GM19468 (cell line): ENCODE results near the gene PABPN1L.

Source experiments
- ATAC-seq: cut with Tn5 transposase; IDR thresholded peaks from one replicate; pipeline ENCODE4 v1.9.1; 2021; ENCODE audit warnings: mild to moderate bottlenecking, moderate library complexity, moderate number of reproducible peaks; ENCODE audit not compliant: unreplicated experiment; ENCODE audit errors: extremely low read depth

The PABPN1L gene

DNA sequence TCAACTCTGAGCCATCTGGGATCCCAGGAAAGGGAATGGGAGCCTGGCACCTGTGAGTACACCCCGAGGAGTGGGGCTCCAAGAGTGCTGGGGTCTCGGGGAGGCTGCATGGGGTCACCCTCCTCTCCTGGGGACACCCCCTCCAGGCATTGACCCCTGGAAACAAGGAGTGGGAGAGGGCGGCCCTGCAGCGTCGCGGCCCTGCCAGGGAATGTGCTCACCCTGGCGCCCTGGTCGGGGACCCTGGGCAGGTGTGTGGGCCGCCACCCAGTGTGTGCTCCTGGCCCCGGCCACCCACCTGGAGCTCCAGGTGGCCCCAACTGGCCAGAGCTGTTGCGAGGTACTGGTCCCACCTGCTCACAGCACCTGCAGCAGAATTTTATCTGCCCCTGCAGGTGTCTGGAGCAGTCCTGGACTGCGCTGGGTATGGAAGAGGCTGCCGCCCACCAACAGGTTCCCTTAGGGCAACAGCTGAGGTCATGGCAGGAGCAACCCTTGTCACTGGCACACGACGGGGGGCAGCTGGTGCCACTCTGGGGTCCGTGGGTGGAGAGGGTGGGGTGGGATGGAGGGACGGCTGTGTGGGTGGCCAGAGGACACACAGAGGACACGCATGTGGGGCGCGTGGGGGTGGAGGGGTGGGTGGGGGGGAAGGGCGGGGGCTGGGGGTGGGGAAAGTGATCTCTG, 5.4 kb upstream of the PABPN1L start:
- ATAC-seq, result no peak

GRCh38 chr16:88871349-88871702, 4.9 kb upstream of the PABPN1L start:
- no peak for ATAC-seq

- ATAC-seq, result no peak
Observed at GRCh38 chr16:88870608-88871348, 4.3 kb upstream of the PABPN1L start.

- ATAC-seq, result no peak
Observed at GRCh38 chr16:88869673-88869980, 3.2 kb upstream of the PABPN1L start.

- no peak for ATAC-seq
Observed at GRCh38 chr16:88868974-88869672, 2.7 kb upstream of the PABPN1L start.

- ATAC-seq, result no peak
Observed at GRCh38 chr16:88867581-88868246, 1.3 kb upstream of the PABPN1L start.

GRCh38 chr16:88865742-88866141, 718 bp downstream of the PABPN1L start:
- no peak for ATAC-seq

GRCh38 chr16:88865310-88865709, 1.1 kb downstream of the PABPN1L start:
- no peak for ATAC-seq

DNA sequence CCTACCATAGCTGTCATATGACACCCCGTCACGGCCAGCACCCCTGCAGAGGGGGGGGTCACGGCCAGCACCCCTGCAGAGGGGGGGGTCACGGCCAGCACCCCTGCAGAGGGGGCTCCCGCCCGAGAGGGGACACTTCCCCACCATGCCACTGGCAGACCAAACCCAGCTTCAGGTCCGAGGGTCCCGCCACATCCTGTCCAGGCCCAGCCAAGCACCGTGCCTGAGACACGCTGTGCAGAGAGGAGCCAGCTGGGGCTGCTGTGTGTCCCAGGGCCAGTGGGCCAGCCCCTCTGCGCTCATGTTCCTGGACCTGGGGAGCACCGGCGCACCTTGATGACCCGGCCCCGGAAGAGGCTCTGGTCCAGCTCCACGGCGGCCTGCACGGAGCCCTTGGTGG, 1.9 kb downstream of the PABPN1L start:
- ATAC-seq, result no peak

DNA sequence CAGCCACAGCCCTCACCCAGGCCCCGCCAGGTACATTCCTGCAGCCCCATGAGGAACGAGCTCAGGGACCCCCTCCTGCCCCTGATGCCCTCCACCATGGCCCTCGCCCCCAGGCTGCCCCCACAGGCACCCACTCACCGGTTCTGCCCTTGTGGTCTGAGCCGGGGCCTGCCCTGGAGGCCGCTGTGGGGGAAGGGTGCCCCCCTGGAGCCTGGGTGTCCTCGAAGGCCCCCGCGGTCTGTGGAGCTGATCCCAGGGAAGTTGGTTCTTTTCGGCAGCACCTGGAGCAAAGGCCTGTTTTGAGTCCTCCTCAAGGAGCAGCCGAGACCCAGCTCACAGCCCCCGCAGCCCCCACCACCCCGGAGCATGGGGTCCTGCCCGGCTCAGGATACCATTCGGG, 2.4 kb downstream of the PABPN1L start:
- no peak for ATAC-seq

DNA sequence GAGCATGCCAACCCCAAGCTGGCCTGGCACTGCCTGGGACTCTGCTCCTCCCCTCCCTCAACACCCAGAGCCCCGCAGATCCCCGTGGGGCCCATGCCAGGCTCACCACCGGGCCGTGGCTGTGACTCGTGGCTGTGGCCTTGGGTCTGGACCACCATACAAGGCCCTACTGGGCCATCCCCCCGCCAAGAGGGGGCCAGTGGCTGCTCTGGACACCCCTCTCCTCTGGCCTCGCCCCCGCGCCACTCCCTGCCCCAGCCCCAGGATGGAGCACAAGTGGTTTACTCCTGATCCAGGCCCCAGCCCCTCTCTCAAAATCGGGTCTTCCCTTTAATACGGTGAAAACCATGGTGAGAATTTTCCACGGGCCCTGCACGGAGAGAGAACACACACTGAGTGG, 3.0 kb downstream of the PABPN1L start:
- no peak for ATAC-seq

DNA sequence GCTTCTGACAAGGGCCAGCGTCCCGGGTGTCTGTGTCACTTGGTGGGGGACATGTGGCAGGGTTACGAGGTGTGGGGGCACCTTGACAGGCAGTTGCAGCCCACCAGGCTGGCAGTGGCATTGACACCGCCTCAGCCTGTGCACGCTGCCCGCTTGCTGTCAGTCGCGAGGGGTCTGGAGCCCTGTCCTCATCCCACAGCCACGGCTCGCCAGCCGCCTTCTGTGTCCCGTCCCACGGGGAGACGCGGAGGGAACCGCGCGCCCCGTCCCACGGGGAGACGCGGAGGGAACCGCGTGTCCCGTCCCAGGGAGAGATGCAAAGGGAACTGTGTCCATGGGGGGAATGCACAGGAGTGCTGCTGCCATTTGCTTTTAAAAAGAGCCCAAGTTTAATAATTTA, 3.5 kb downstream of the PABPN1L start:
- ATAC-seq, result no peak

DNA sequence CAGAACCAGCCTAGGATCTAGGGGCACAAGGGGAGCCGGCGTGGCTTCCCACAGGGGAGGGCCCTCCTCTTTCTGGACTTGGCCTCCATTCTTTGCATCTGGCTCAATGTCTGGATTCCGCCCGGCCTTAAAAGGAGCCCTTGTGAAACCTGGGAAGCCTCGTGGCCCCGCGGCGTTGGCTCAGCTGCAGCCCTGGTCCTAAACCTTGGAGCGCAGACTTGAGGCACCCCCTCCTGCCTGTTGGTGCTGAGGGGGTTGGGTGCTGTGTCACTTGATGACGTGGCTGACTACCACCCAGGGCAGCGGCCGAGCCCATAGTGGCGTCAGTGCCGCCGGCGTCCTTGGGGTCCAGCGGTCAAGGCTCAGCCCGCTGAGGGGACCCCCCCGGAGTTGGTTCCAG, 5.1 kb downstream of the PABPN1L start:
- ATAC-seq, result no peak

- no peak for ATAC-seq
Observed at GRCh38 chr16:88859381-88860091, 6.9 kb downstream of the PABPN1L start.

DNA sequence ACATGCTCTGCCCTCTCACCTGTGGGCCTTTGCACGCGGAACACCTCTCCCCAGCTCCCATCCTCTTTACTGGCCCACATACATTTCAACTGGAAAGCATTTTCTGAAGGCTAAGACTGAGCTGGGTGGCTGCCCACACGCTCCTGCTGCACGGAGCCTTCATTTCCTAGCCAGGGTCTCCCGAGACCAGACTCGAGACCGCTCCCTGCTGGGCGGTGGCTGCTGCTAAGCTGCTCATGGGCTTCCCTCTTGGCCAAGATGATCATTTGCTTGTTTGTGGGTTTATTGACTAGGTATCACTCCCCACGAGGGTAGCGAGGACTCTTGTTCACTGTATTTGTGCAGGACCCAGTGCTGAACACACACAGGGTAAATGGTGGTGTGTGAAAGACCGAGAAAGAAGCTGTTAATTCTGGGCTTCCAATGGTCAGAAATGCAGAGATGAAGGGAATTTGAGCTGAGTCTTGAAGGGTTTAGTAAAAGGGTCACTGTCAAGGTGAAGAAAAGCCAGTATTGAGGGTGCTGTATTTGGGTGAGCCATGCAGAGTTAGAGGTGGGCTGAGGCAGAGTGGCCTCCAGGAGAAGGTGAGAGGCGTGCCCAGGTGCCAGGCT, 8.6 kb downstream of the PABPN1L start:
- no peak for ATAC-seq

DNA sequence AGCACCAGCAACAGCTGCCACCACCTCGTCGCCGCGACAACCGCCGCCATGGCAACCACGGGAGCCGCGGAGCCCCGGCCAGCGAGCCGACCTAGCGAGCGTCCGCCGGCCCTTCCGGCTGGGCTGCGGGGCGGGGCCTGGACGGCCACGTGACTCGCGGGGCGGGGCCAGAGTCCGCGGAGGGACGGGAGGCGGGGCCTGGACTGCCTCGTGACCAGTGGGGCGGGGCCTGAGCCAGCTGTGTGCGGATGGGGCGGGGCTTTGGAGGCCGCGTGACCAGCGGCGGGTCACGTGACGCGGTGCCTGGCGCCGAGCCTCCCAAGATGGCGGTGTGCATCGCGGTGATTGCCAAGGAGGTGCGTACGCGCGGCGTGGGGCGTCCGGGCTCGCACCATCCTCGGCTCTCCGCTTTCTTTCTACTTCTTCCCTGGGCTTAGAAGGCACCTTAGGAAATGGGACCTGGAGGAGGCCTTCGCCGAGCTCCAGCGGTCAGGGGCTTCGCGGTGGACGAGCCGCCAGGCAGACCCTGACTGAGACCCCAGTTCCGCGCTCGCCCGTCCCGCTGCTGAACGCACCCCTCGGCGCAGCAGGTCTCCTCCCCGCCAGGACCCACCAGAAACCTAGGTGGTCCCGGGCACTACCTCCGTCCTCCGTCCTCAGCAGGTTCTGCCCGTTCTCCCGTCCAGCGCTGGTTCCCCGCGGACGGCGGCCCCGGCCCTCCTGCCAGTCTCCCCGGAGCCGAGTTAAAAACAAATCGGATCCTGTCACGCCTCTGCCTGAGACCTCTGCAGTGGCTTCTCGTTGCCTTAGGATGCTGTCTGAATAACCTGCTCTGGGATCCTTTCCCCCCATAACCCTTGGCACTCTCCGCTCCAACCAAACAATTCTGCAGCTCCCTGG, 9.4 kb downstream of the PABPN1L start, which contains the start of the genes GALNS and TRAPPC2L:
Gene GALNS, minus strand, starts transcription at position 120 of the 900 bp plus-strand sequence. Its CDS starts 70 bp downstream, at position 50.
Gene TRAPPC2L, plus strand, starts transcription at position 300 of the 900 bp plus-strand sequence. Its CDS starts 24 bp downstream, at position 324.
- ATAC-seq, result peak; percentile 77

DNA sequence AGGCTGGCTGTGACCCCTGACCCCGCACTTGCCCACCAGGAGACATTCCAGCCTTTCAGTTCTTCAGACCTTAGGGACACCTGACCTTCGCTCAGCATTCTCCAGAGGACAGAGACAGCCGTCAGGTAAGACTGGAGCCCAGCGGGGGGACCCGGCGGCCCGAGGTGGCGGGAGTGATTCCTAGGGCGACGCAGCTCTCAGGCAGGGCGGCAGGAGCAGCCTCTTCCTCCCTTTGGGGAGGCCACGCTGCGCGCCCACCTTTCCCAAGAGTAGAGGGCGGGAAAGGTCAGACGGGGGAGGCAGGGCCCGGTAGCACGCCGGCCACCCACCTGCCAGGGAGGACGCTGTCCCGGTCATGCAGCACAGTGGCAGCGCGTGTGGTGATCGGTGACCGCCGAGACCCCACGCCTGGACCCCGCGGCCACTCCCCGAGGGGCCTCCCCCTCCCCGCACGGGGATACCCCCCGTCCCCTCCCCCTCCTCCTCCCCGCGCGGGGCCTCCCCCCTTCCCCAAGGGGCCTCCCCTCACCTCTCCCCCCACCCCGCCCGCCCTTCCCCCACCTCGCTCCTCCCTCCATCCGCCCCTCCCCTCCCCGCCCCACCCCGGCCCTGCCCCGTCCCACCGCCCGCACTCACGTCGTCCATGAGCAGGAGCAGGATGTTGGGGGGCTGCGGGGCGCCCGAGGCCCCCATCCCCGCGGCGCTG, 10.2 kb downstream of the PABPN1L start:
- no peak for ATAC-seq

DNA sequence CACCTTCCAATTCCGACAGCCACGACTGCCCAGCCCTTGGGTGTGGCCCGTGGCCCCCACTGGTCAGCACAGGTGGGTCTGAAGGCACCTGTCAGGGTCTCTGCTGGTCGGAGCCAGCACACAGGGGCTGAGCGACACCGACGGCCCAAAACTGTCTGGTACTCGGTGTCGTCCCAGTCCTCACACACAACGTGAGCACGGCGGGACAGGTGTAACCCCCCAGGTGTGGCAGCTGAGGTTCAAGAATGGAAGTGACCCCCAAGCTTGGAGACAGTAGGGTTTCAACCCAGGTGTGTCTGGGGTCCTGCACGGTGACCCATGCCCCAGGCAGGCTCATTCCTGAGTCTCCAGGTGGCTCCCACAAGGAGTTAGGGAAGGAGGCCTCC, 10.7 kb downstream of the PABPN1L start:
- no peak for ATAC-seq
